Upper lobe of right lung (tissue), 1 donor: Measurements from ENCODE around the gene ITIH6. TPM values are rescaled to one million over a fixed set of nuclear protein-coding genes. Genes with fewer than 3 reads are reported as not detected.
"Not testable (repeated sequence)": the region's sequence is repeated elsewhere in the genome, so short reads cannot be mapped to it uniquely, and the experiment has no call there.

Experiments
- ATAC-seq: fragments of 200-7000 bp; cut with Tn5 transposase; one replicate; pipeline ENCODE4 v1.9.1; 2020; ENCODE audit warnings: mild to moderate bottlenecking, moderate library complexity
- DNase-seq: peaks from one replicate; pipeline ENCODE4 v3.0.0-alpha.2; 2020
- H3K27ac ChIP-seq: fragments of 200-600 bp; one replicate; pipeline ENCODE4 v1.8.0; 2022
- H3K27me3 ChIP-seq: fragments of 200-600 bp; one replicate; pipeline ENCODE4 v1.8.0; 2022; ENCODE audit warnings: mild to moderate bottlenecking
- H3K36me3 ChIP-seq: fragments of 200-600 bp; one replicate; pipeline ENCODE4 v1.8.0; 2022
- H3K4me1 ChIP-seq: fragments of 200-600 bp; one replicate; pipeline ENCODE4 v1.8.0; 2022
- H3K4me3 ChIP-seq: fragments of 200-600 bp; one replicate; pipeline ENCODE4 v1.8.0; 2022; ENCODE audit warnings: mild to moderate bottlenecking
- H3K9me3 ChIP-seq: fragments of 200-600 bp; one replicate; pipeline ENCODE4 v1.8.0; 2022
- intact Hi-C: fragments of 100-400 bp; cut with DNase I; formaldehyde crosslinking; loops from one replicate; pipeline ENCODE4 v1.11.0; 2022
- long read RNA-seq: library from polyadenylated mRNA; unstranded; transcript quantifications from one replicate; pipeline ENCODE4 v2.0.0, GENCODE V29; 2021
- total RNA-seq: library from RNA; stranded (reverse); fragmentation: NEBNext Ultra II Directional; extraction: Animal tissue kit (Norgen Biotek cat#: 25700); gene quantifications from one replicate; pipeline ENCODE4 v1.2.1, GENCODE V29; 2021
- TF ChIP-seq, protein P1 (sequence below): fragments of 200-600 bp; IDR thresholded peaks from one replicate; pipeline ENCODE4 v1.8.0; 2022; ENCODE audit warnings: antibody characterized with exemption
- donor health status: DM: no; HTN: yes; CAD: no; lungs with severe emphysema.

Gene ITIH6
- total RNA-seq = not detected
- long read RNA-seq = 0 reads

DNA sequence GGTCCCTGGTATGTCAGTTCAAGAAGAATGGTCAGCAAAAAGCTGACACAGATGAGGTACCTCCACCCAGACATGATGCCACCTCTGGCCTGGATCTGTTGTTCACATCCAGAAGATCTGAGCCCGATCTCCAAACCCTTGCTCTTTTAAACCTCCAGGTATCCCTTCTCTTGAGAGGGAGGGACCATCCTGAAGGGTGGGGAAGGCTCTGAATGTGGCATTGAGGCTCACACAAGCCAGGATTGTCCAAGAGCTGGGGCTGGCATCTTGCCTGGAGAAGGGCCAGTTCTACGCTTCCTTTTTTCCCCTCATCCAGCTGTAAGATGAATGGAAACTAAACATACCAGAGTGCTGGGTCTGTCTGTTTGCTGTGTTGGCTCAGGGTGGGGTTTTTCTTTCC is at the start of gene ITIH6:
ITIH6 (minus strand) TSS at position 119 of the 400 bp plus-strand sequence; CDS start at position 74, 45 bp downstream.
- H3K36me3 ChIP-seq = no peaks in the 10 kb centered on the region
- DNase-seq (no peak), ATAC-seq (no peak)
- H3K4me1 ChIP-seq = no peaks in the 10 kb centered on the region
- H3K9me3 ChIP-seq = no peaks in the 10 kb centered on the region
- TF ChIP-seq, protein P1, sequence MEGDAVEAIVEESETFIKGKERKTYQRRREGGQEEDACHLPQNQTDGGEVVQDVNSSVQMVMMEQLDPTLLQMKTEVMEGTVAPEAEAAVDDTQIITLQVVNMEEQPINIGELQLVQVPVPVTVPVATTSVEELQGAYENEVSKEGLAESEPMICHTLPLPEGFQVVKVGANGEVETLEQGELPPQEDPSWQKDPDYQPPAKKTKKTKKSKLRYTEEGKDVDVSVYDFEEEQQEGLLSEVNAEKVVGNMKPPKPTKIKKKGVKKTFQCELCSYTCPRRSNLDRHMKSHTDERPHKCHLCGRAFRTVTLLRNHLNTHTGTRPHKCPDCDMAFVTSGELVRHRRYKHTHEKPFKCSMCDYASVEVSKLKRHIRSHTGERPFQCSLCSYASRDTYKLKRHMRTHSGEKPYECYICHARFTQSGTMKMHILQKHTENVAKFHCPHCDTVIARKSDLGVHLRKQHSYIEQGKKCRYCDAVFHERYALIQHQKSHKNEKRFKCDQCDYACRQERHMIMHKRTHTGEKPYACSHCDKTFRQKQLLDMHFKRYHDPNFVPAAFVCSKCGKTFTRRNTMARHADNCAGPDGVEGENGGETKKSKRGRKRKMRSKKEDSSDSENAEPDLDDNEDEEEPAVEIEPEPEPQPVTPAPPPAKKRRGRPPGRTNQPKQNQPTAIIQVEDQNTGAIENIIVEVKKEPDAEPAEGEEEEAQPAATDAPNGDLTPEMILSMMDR = no peak
- H3K4me3 ChIP-seq = no peak within 1 kb of the TSS
- intact Hi-C loops = no loop called here
- H3K27ac ChIP-seq = no peak within 1 kb of the TSS
- no peaks in the 10 kb centered on the region for H3K27me3 ChIP-seq

GRCh38 chrX:54847700-54848099 is 49.6 kb upstream of the ITIH6 start:
- DNase-seq, H3K4me3 ChIP-seq, H3K36me3 ChIP-seq, intact Hi-C loops, H3K4me1 ChIP-seq, H3K27me3 ChIP-seq, H3K9me3 ChIP-seq, H3K27ac ChIP-seq, ATAC-seq: not testable (repeated sequence)

DNA sequence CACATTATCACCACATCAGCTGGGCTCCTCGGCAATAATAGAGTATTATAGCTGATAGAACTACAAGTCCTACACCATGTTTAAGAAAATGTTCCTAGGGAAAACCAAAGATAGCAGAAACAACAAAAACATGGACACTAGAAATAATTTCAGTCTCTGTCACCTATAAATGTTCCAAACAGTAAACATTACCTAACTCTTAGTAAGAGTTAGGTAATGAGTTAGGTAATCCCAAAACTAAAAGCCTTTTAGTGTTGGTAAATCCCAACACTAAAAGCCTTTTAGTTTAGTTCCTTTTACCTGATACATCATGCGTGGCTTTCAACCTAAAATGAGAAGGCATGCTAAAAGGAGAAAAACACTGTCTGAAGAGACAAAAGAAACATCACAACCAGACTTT is 45.0 kb upstream of the ITIH6 start:
- H3K27ac ChIP-seq = no peak overlapping the region
- H3K9me3 ChIP-seq = no peaks in the 10 kb centered on the region
- H3K27me3 ChIP-seq = no peaks in the 10 kb centered on the region
- no peaks in the 10 kb centered on the region for H3K36me3 ChIP-seq
- no peak for DNase-seq
- H3K4me1 ChIP-seq = no peaks in the 10 kb centered on the region
- ATAC-seq = no peak
- no peak overlapping the region for H3K4me3 ChIP-seq
- TF ChIP-seq, protein P1 = no peak
- intact Hi-C loops = no loop called here

DNA sequence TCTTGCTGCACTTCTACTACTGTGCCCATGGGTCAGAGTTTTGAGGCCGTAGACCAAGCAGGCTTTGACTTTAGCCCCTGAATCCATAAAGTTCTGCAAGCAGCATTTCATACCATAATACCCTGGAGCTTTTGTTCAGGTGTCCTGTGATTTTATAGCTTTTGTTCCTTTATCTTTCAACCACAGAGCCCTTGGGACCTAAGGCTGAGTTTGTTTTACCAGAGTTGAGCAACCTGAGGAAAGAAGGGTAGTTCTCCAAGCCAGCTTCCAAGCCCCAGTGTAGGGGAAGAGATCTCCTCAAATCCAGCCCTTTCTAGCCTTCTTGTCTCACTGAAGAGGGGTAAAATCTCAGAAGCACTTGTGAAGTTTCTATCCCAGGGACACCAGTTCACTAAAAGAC is 44.6 kb upstream of the ITIH6 start:
- Histone ChIP-seq H3K9me3 (no peaks in the 10 kb centered on the region), H3K4me3 (no peak overlapping the region), H3K36me3 (no peaks in the 10 kb centered on the region), H3K27me3 (no peaks in the 10 kb centered on the region), H3K27ac (no peak overlapping the region), H3K4me1 (no peaks in the 10 kb centered on the region)
- TF ChIP-seq, protein P1 = no peak
- intact Hi-C loops = no loop called here
- DNase-seq (no peak), ATAC-seq (no peak)

GRCh38 chrX:54841184-54841874 is 43.3 kb upstream of the ITIH6 start:
- intact Hi-C loops, DNase-seq, H3K4me3 ChIP-seq, ATAC-seq, H3K27me3 ChIP-seq, H3K36me3 ChIP-seq, H3K9me3 ChIP-seq, H3K27ac ChIP-seq, H3K4me1 ChIP-seq: not testable (repeated sequence)

DNA sequence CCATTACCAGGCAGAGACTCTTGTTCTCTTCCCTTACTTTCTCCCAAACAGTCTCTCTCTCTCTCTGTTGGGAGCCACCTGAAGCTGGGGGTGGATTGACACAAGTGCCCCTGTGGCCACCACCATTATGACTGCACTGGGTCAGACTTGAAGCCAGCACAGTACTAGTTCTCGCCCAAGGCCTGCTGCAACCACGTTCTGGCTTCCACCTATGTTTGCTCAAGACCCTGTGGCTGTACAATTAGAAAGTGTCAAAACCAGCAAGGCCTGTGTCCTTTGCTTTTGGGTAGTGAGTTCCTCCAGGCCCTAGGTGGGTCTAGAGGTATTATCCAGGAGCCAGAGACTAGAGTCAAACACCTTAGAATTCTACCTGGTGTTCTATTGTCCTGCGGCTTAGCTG is 40.5 kb upstream of the ITIH6 start:
- intact Hi-C loops = no loop called here
- Histone ChIP-seq H3K36me3 (no peaks in the 10 kb centered on the region), H3K4me3 (no peak overlapping the region), H3K27me3 (no peaks in the 10 kb centered on the region), H3K4me1 (no peaks in the 10 kb centered on the region), H3K9me3 (no peaks in the 10 kb centered on the region), H3K27ac (no peak overlapping the region)
- TF ChIP-seq, protein P1 = no peak
- no peak for DNase-seq
- ATAC-seq = no peak

DNA sequence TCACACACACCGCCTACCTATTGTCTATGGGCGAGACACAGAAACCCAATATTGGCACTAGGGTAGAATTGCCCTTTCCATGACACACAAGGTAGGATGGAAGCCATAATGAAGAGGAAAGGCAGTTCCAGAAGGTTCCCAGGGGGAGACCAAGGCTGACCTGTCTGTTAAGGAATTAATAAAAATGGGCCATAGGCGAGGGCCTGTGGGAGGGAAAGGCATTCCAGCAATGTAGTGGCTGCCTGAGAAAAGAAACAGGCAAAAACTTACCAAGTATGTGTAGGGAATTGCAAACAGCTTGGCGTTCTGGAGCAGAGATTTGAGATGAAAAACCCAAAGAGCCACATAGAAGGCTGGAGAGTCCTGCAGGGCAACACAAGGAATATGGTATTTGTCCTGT is 28.5 kb upstream of the ITIH6 start:
- H3K27ac ChIP-seq = no peak overlapping the region
- no peak overlapping the region for H3K4me3 ChIP-seq
- TF ChIP-seq, protein P1 = no peak
- H3K9me3 ChIP-seq = no peaks in the 10 kb centered on the region
- DNase-seq (no peak), ATAC-seq (no peak)
- intact Hi-C loops = no loop called here
- H3K4me1 ChIP-seq = no peaks in the 10 kb centered on the region
- no peaks in the 10 kb centered on the region for H3K27me3 ChIP-seq
- no peaks in the 10 kb centered on the region for H3K36me3 ChIP-seq
